GM19397 (cell line): ENCODE results near the gene COA3.

Experiments used
- ATAC-seq: cut with Tn5 transposase; IDR thresholded peaks from one replicate; pipeline ENCODE4 v1.9.1; 2021; ENCODE audit warnings: mild to moderate bottlenecking, moderate library complexity; ENCODE audit not compliant: unreplicated experiment

The COA3 gene

DNA sequence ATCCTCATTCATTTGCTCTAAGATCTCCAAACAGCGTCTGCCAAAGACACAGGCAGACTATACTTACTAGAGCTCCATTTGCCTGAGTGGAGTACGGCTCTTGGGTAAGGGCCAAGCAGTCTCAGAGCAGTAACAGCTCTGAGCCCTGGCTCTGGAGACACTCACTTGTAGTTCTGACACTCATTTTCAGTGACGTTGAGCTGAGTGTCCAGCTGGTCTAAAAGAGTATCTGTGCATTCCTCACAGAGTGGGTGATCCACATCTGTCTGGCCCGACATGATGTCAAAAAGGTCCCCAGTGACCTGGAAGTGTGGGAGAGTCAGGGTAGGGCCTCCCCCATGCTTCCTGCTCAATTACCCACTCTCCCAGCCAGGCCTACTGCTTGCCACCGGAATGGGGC lies 19.9 kb upstream of the COA3 start:
- no peak for ATAC-seq

DNA sequence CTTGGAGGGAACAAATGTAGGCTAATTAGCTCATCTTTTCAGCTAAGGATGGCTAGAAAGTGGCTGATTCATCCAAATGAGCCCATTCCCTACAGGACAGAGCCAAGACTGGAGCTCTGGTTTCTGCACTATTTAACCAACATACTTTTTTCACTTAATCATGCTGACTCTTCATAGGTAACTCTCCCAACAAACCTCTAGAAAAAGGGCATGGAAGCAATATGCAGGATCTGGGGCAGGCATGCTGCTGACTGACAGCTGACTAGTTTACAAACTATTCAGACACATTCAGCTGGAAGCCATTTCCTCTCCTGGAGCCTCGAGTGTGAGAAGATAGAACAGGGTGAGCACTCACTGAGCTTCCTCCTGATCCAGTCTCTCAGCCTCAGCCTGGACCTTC lies 19.4 kb upstream of the COA3 start:
- ATAC-seq, result no peak

DNA sequence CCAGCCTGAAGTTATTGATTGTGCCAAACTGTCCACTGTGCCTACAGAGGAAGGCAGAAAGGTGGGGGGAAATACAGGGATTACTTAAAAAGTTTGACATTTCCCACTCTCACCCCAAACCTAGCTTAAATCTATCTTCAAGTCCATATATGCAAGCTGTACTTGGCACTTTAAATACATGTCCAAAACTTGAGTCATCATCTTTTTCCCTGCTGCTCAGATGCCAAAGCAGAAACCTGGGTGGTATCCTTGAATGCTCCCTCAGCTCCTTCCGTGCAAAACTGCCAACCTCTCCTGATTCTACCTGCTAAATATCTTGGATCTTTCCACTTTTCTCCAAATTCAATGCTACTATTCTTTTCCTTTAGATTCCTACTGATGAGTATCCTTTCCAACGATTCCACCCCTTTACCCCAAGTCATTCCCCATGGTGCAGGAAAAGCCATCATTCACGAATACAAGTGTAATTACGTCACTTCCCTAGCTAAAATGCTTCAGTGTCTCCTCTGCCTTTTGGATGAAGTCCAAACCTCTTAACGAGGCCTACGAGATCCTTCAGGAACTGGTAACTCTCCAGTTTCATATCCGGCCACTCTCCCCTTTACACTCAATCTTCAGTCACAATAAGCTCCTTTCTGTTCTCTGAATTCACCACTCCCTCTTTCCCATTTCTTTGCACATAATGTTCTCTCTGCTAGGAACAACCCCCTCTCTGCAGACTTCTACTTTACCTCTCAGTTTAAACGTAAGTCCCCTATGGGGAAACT lies 16.3 kb upstream of the COA3 start:
- ATAC-seq, result no peak

GRCh38 chr17:42809250-42809649 lies 10.7 kb upstream of the COA3 start:
- no peak for ATAC-seq

- ATAC-seq, result no peak
These were observed 7.7 kb upstream of the COA3 start for GRCh38 chr17:42806249-42806648.

- no peak for ATAC-seq
These were observed 6.4 kb upstream of the COA3 start for GRCh38 chr17:42804918-42805367.

GRCh38 chr17:42803074-42803883 lies 4.8 kb upstream of the COA3 start:
- no peak for ATAC-seq

GRCh38 chr17:42798011-42798382 lies 507 bp downstream of the COA3 start:
- no peak for ATAC-seq

DNA sequence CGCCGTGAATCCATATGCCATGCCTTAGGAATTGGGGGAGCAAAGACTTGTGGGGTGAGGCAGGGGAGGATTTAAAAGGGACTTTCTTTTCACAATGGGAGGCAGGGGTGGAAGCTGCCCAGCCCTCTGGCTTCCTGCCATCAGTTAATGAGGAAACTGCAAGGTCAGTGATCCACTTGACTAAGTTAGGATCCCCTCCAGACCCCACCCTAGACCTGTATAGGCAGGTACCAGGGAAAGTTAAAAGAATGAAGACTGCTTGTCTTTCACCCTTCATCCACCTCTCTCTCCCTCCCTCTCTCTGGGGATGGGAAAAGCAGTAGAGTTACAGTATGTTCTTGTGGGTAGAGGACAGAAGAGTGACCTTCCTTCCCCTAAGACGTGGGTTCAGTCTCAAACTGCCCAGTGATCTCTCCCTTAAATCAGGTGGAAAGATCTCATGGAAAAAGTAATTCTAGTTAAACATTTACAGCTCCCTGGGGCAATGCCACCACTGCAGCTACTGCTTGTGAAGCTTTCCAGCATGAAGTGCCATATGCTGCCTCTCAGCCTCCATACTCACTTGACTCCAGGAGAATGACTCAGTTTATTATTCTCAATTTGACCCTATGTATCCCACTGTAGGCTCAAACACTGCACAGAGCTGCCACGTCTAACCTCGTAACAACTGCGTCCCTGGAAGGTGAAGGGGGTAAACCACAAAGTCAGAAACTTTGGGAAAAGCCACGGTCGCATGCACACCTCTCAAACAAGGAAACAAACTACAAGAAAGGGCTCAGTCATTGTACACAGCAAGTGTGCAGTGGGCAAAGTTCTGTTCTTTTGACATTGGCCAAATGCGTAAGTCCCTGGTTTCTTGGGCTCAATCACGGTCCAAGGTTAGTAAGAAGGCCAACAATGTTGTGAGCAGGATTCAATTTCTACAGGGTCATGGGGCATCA lies 1.2 kb downstream of the COA3 start:
- ATAC-seq, result no peak

DNA sequence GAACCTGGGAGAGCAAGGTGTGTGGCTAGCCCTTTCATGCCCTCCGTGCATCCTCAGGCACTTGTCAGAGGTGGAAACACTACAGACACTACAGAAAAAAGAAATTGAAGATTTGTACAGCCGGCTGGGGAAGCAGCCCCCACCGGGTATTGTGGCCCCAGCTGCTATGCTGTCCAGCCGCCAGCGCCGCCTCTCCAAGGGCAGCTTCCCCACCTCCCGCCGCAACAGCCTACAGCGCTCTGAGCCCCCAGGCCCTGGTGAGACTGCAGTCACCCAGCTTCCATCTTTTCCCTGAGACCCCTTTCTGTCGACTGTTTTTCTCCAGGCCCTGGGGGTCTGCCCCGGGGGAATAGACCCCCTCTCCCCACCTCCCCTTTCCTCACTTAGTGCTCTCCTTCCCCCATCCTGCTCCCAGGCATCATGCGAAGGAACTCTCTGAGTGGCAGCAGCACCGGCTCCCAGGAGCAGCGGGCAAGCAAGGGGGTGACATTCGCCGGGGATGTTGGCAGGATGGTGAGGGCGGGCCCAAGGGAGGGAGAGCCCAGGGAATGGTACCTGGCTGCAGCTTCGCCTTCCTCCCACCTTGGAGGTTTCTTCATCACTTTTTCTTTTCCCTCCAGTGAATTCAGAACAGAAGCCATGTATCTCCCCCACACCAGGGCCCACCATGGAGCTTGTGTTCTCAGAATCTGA lies 2.3 kb downstream of the COA3 start:
- no peak for ATAC-seq

DNA sequence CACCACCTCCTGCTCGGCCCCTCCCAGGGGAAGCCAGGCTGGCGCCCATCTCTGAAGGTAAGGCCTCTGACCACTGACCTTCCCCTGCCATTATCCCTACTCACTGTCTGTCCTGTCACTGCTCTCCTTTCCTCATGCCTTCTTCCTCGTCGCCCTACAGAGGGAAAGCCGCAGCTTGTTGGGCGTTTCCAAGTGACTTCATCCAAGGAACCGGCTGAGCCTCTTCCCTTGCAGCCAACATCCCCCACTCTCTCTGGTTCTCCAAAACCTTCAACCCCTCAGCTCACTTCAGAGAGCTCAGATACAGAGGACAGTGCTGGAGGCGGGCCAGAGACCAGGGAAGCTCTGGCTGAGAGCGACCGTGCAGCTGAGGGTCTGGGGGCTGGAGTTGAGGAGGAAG lies 3.0 kb downstream of the COA3 start:
- no peak for ATAC-seq

- ATAC-seq, result no peak
These were observed 3.4 kb downstream of the COA3 start for GRCh38 chr17:42795061-42795460.

GRCh38 chr17:42792545-42792944 lies 6.0 kb downstream of the COA3 start:
- ATAC-seq, result no peak

GRCh38 chr17:42791948-42792347 lies 6.6 kb downstream of the COA3 start:
- ATAC-seq, result no peak

GRCh38 chr17:42787266-42787665 lies 11.2 kb downstream of the COA3 start:
- ATAC-seq, result no peak

DNA sequence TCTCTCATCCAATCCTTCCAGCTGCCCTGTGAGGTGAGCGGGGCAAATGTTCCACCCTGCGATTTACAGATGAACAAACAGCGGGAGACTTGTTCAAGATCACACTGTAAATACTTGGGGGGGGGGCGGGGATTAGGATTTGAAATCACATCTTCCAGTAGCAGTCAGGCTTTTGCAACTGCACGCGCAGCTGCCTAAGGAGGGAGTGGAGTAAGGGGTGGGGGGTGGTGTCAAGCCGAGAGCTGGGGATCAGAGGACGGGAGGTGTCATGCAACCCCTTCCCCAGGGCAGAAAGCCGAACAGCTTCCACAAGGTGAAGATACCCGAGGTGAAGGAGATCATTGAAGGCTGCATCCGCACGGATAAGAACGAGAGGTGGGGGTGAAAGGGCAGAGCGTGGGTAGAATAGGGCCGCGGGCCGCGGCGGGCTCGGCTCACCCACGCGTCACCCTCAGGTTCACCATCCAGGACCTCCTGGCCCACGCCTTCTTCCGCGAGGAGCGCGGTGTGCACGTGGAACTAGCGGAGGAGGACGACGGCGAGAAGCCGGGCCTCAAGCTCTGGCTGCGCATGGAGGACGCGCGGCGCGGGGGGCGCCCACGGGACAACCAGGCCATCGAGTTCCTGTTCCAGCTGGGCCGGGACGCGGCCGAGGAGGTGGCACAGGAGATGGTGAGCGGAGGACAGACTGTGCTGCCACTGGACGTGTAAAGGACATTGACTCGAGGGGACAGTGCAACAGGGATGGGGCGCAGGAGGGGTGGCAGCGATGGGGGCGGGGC lies 13.5 kb downstream of the COA3 start:
- no peak for ATAC-seq

DNA sequence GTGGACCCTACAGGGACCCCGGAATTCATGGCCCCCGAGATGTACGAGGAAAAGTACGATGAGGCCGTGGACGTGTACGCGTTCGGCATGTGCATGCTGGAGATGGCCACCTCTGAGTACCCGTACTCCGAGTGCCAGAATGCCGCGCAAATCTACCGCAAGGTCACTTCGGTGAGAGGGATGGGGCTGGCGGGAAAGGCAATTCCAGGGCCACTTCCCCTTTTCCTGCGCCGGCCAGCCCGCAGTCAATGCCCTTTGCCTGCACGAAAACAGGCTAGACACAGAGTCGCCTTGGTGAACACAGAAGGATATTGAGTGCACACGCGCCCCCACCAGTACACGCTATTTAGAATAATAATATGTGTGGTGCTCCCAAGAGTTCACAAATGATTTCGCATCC lies 14.1 kb downstream of the COA3 start:
- ATAC-seq, result no peak

DNA sequence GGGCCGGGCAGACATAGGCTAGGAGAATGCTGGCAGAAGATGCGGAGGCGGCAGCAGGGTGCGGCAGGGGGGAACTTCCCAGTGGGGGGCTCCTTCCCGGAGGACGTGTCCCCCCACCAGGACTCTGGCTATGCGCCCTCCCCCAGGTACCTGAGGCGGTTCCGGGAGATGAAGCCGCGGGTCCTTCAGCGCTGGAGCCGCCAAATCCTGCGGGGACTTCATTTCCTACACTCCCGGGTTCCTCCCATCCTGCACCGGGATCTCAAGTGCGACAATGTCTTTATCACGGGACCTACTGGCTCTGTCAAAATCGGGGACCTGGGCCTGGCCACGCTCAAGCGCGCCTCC lies 14.7 kb downstream of the COA3 start:
- no peak for ATAC-seq

- ATAC-seq, result no peak
These were observed 15.3 kb downstream of the COA3 start for GRCh38 chr17:42783062-42783790.
